ENCODE results near the gene HHAT.
"Not testable (repeated sequence)": the region's sequence is repeated elsewhere in the genome, so short reads cannot be mapped to it uniquely, and the experiment has no call there.

HHAT gene

DNA sequence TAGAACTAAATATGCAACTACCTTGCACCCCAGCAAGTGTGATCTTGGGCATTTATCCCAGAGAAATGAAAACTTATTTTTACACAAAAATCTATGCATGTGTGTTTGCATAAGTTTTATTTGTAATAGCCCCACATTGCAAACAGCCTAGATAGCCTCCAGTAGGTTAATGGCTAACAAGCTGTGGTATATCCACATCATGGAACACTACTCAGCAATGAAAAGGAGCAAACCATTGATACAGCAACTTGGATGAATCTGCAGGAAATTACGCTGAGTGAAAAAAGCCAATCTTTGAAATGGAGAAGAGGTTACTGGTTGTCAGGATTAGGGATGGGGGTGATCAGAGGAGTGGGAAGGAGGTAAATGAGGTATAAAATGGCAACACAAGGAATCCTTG is 67.8 kb downstream of the HHAT start:
- TF ChIP-seq JUND (IDR thresholded peaks at IDR 0.05; ENCODE audit: low read depth) = no peak
- in situ Hi-C loops (cut with HindIII; ENCODE audit: low pct_unique_long_range_greater_than_20kb, low sequenced_read_pairs) = no loop called here

DNA sequence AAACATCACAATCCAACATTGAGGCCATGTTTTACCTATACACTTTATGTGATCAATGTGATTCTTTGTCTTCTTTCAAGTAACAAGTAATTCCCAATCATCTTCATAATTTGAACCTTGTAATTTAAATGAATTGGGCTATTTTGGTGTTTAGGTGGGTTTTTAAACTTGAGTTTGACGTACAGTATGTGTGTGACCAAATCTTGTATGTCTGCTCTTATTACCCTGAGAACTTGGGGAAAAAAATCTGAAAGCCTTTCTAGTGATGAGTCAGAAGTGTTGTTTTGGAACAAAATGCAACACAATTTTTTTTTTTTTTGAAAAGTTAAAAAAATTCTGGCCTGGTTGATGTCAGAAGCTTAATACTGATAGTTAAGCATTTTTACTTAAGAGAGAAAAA is 68.5 kb downstream of the HHAT start:
- no peak for DNase-seq (ENCODE audit: low read depth in 1 of 2, low spot score in 1 of 2)
- in situ Hi-C loops (cut with HindIII; ENCODE audit: low pct_unique_long_range_greater_than_20kb, low sequenced_read_pairs) = no loop called here
- no peak for TF ChIP-seq JUND (IDR thresholded peaks at IDR 0.05; ENCODE audit: low read depth)

More for the DNA sequence above, 67.8 kb downstream of the HHAT start:
- no peak for DNase-seq (ENCODE audit: low read depth in 1 of 2, low spot score in 1 of 2)

DNA sequence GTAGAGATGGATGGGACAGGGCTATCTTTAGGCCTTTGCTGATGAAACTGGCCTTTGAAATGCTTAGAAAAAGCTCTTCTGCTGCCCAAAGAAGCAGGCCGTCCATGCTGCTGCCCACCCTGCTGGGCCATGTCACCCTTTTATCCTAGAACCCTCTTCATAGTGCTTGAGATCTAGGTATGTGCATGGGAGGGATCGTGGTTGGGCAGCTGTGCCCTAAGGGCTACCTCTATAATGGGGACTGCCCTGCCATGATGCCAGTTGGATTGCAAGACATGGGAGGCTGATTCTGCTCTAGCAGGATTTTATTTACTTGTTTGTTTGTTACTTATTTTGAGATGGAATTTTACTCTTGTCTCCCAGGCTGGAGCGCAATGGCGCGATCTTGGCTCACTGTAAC is 69.0 kb downstream of the HHAT start:
- no peak for TF ChIP-seq JUND (IDR thresholded peaks at IDR 0.05; ENCODE audit: low read depth)

DNA sequence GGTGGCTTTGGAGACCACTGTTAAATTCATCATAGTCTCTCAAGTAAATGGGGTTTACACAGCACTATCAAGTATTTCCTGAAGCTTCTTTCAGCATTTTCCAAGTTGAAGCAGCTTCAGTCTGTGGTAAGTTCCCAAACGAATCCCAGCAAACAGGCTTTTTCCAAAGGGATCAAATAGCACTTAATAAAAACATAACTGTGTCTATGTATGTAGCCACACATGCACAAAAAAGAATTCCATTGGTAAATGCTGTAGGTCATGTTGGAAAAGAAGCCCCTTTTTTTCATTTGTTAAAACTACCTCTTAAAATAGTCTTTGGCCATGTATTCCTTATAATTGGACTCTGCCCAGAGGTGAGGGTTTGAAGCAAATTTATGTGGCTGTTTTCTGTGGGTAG is 69.8 kb downstream of the HHAT start:
- in situ Hi-C loops (cut with HindIII; ENCODE audit: low pct_unique_long_range_greater_than_20kb, low sequenced_read_pairs) = no loop called here
- TF ChIP-seq JUND (IDR thresholded peaks at IDR 0.05; ENCODE audit: low read depth) = no peak

More for the DNA sequence above, 69.0 kb downstream of the HHAT start:
- in situ Hi-C loops (cut with HindIII; ENCODE audit: low pct_unique_long_range_greater_than_20kb, low sequenced_read_pairs) = no loop called here
- no peak for DNase-seq (ENCODE audit: low read depth in 1 of 2, low spot score in 1 of 2)

DNA sequence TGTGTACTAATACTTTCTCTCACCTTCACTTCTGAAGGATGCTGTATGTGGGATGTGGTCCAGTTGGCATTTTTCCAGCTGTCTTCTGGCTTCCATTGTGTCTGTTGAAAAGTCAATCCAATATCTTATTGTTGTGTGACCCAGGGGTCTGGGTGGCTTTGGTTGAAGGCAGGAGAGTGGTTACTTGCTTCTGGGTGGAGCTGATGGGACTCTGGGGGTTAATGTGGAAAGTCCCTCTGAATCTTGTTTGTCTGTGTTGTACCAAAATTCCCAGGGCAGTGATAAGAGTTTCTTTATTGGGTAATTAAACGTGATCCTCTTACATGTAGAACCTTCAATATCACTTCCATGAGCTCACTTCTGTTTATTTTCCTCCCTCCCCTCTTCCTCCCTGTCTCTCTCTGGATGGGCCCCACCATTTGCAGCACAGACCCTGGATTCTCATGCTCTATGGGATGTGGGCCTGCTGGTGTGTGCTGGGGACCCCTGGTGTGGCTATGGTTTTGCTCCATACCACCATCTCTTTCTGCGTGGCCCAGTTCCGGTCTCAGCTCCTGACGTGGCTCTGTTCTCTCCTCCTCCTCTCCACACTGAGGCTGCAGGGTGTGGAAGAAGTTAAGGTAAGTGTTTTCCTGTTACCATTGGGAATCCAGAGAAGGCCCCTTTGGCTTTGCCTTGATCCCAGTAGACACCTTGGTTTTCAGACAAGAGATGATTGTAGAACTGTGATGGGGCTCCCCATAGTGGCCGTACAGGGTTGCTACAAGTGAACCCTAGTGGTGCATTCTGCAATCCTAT is 71.5 kb downstream of the HHAT start:
- in situ Hi-C loops (cut with HindIII; ENCODE audit: low pct_unique_long_range_greater_than_20kb, low sequenced_read_pairs) = no loop called here
- DNase-seq (ENCODE audit: low read depth in 1 of 2, low spot score in 1 of 2) = peak; percentile 77 to 87
- no peak for TF ChIP-seq JUND (IDR thresholded peaks at IDR 0.05; ENCODE audit: low read depth)

More for the DNA sequence above, 69.8 kb downstream of the HHAT start:
- DNase-seq (ENCODE audit: low read depth in 1 of 2, low spot score in 1 of 2) = no peak

- DNase-seq (ENCODE audit: low read depth in 1 of 2, low spot score in 1 of 2) = no peak
- in situ Hi-C loops (cut with HindIII; ENCODE audit: low pct_unique_long_range_greater_than_20kb, low sequenced_read_pairs) = no loop called here
- TF ChIP-seq JUND (IDR thresholded peaks at IDR 0.05; ENCODE audit: low read depth) = no peak
Observed at GRCh38 chr1:210402560-210402959, 73.9 kb downstream of the HHAT start.

DNA sequence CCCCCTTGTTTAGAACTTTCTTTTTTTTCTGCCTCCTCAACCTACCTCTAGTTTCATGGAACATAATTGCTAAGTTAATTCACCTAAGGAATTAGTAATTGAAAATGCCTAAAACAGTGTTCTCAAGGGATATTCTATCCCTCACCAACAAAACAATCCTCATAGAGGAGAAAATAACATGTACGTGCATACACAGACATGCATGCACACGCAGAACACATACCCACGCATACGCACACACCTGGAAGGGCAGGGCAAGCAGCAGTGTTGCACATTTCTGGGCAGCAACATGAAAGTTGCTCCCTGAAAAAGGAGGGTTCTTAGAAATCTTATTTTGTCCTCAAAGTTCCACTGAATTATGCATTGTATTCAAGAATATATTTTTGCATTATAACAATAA is 76.6 kb downstream of the HHAT start:
- no peak for DNase-seq (ENCODE audit: low read depth in 1 of 2, low spot score in 1 of 2)
- TF ChIP-seq JUND (IDR thresholded peaks at IDR 0.05; ENCODE audit: low read depth) = no peak
- in situ Hi-C loops (cut with HindIII; ENCODE audit: low pct_unique_long_range_greater_than_20kb, low sequenced_read_pairs) = no loop called here

DNA sequence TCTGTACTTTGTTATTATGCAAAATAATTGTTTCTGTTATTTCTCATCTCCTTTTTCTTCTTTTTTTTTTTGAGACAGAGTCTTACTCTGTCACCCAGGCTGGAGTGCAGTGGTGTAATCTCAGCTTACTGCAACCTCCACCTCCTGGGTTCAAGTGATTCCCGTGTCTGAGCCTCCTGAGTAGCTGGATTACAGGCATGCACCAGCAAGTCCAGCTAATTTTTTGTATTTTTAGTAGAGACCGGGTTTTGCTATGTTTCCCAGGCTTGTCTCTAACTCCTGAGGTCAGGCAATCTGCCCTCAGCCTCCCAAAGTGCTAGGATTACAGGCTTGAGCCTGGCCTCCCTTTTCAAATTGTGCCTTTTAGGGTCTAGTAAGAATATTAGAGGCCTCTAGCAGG is 77.6 kb downstream of the HHAT start:
- in situ Hi-C loops (cut with HindIII; ENCODE audit: low pct_unique_long_range_greater_than_20kb, low sequenced_read_pairs); DNase-seq (ENCODE audit: low read depth in 1 of 2, low spot score in 1 of 2): not testable (repeated sequence)

DNA sequence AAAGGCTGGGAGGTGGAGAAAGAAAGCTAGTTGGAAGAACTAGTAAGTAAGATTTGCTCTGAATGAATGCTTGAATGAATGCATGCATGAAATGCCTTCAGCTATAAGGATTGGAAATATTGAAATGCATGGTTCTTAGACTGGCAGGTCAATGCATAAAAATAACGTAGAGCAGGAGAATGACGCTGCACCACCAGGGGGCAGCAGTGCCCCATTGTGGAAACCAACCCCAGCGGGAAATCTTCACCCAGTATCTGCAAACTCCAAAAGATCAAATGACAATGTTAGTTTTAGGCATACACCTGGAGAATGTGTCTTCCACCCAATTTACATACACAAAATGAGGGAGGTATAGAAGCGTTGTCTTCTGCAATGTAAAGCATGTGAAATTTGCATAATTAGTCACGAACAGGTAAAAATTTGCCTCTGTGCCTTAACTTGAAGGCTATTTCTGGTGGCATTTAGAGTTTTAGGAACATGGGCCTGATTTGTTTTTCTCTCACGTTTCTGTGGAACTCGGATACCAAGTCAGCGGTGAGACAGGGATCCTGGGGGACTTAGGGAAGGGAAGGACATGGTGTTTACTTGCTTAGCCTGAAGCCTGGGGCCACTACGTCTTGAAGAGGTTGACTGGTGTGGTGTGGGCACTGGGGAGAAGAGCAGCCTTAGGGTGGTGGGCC is 78.6 kb downstream of the HHAT start:
- TF ChIP-seq JUND (IDR thresholded peaks at IDR 0.05; ENCODE audit: low read depth) = no peak
- in situ Hi-C loops (cut with HindIII; ENCODE audit: low pct_unique_long_range_greater_than_20kb, low sequenced_read_pairs) = no loop called here
- DNase-seq (ENCODE audit: low read depth in 1 of 2, low spot score in 1 of 2) = peak; percentile 62 to 78

DNA sequence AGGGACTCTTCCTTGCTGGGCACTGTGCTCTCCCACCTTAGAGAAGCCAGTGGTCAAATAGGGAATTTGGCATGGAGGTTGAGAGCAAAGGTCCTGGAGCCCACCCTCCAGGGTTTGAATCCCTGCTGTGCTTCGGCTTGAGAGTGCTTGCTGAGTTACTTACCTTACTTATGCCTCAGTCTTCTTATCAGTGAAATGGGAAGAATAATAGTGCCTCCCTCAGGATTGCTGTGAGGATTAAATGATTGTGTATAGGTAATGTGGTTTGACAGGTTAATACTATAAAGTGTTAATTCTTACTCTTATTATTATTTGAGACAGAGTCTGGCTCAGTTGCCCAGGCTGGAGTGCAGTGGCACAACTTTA is 79.2 kb downstream of the HHAT start:
- TF ChIP-seq JUND (IDR thresholded peaks at IDR 0.05; ENCODE audit: low read depth) = no peak
- in situ Hi-C loops (cut with HindIII; ENCODE audit: low pct_unique_long_range_greater_than_20kb, low sequenced_read_pairs) = no loop called here
- DNase-seq (ENCODE audit: low read depth in 1 of 2, low spot score in 1 of 2) = no peak

GRCh38 chr1:210412240-210412639 is 83.5 kb downstream of the HHAT start:
- TF ChIP-seq JUND (IDR thresholded peaks at IDR 0.05; ENCODE audit: low read depth) = no peak
- no peak for DNase-seq (ENCODE audit: low read depth in 1 of 2, low spot score in 1 of 2)
- in situ Hi-C loops (cut with HindIII; ENCODE audit: low pct_unique_long_range_greater_than_20kb, low sequenced_read_pairs) = no loop called here

DNA sequence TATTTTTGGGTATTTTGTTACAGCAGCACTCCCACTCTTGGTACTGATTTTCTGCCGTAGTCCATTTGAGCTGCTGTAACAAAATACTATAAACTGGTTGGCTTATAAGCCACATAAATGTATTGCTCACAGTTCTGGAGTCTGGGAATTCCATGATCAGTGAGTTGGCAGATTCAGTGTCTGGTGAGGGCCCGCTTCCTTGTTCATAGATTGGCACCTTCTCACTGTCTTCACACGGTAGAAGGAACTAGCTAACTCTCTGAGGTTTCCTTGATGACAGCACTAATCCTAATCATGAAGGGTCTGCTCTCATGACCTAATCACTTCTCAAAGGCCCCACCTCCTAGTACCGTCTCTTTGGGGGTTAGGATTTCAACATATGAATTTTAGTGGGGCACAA is 85.2 kb downstream of the HHAT start:
- no peak for DNase-seq (ENCODE audit: low read depth in 1 of 2, low spot score in 1 of 2)
- TF ChIP-seq JUND (IDR thresholded peaks at IDR 0.05; ENCODE audit: low read depth) = no peak
- in situ Hi-C loops (cut with HindIII; ENCODE audit: low pct_unique_long_range_greater_than_20kb, low sequenced_read_pairs) = no loop called here

DNA sequence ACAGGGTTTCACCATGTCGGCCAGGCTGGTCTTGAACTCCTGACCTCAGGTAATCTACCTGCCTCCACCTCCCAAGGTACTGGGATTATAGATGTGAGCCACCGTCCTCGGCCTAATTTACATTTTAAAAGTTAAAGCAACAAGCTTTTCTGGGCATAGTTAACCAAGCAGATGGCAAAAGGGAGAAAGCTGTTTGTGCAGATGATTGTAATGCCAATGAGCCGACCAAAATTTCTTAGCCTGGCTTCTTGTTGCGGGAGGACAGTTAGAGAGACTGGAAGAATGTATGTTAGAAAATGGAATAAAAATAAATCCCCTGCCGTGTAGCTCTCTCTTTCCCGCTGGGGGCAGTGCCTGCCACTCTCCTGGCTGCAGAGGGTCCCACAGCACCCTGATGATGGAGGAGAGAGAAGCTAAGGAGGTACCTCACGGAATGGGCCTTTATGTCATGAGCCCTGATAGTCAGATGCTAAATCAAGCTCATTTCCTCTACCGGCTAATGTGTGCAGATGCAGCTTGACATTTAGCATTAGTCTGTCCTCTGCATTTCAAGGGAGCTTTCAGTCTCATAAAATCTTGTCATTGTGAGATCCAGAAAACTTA is 87.2 kb downstream of the HHAT start:
- in situ Hi-C loops (cut with HindIII; ENCODE audit: low pct_unique_long_range_greater_than_20kb, low sequenced_read_pairs) = no loop called here
- TF ChIP-seq JUND (IDR thresholded peaks at IDR 0.05; ENCODE audit: low read depth) = no peak
- no peak for DNase-seq (ENCODE audit: low read depth in 1 of 2, low spot score in 1 of 2)
